GM10266 (cell line): Measurements from ENCODE around the gene FNBP1L.
"Not testable (repeated sequence)": the region's sequence is repeated elsewhere in the genome, so short reads cannot be mapped to it uniquely, and the experiment has no call there.

Experiments
- DNase-seq: peaks from one replicate; pipeline ENCODE4 v3.0.0; 2012; ENCODE audit errors: extremely low spot score
- TF ChIP-seq, protein P1 (sequence below): IDR thresholded peaks from 2 replicates; pipeline ENCODE4 v1.5.1; 2012; ENCODE audit warnings: mild to moderate bottlenecking, low read depth; ENCODE audit not compliant: control insufficient read depth, insufficient read depth; ENCODE audit errors: missing control alignments

FNBP1L gene

DNA sequence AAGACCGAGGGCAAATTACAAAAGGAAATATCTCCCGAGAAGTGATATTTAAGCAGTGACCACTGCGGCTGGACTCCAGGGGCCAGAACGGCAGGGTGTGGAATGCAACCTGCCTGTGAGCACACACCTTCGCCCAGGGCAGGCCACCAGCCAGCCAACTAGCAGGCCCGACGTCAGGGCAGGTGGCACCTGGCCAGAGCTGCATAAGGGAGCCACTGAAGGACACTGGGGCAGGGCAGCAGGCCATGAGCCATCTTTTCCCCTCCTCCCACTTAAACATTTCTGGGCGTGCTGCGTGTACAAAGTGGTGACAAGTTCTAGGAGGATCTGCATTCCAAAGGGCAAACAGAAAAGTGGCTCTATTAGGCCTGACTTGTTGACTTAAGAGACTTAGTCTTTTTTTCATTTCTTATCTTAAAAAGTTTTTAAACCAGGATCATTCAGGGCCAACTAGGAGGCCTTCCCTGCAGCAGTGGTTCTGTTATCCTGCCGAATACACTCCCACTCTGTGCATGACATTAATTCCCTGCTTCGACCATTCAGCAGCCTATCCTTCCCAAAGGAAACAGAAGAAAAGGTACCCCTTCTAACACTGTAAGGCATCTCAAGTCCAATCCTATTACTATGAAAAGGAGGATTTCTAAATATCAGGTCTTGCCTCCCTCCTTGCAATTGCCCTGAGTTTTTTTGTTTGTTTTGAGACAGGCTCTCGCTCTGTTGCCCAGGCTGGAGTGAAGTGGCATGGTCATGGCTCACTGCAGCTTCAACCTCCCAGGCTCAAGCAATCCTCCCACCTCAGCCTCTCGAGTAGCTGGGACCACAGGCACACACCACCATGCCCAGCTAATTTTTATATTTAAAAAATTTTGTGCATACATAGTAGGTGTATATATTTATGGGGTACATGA is 137.4 kb downstream of the FNBP1L start:
- no peak for DNase-seq
- TF ChIP-seq, protein P1, sequence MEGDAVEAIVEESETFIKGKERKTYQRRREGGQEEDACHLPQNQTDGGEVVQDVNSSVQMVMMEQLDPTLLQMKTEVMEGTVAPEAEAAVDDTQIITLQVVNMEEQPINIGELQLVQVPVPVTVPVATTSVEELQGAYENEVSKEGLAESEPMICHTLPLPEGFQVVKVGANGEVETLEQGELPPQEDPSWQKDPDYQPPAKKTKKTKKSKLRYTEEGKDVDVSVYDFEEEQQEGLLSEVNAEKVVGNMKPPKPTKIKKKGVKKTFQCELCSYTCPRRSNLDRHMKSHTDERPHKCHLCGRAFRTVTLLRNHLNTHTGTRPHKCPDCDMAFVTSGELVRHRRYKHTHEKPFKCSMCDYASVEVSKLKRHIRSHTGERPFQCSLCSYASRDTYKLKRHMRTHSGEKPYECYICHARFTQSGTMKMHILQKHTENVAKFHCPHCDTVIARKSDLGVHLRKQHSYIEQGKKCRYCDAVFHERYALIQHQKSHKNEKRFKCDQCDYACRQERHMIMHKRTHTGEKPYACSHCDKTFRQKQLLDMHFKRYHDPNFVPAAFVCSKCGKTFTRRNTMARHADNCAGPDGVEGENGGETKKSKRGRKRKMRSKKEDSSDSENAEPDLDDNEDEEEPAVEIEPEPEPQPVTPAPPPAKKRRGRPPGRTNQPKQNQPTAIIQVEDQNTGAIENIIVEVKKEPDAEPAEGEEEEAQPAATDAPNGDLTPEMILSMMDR, result no peak

DNA sequence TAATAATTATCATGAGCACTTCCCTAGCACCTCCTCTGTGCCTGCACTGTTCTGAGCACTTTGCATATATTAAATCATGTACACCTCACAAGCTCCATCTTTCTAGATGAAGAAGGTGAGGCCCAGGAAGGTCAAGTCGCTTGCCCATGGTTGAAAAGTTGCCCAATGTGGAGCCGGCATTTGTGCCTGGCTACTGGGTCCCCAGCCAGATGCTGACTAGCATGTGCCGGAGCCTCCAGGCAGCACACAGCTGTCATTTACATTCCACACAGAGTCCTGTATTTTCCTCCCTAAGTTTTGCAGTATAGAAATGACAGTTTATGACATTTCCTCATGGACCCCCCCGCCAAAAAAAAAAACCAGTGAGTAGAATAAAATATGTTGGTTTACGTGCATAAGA is 139.4 kb downstream of the FNBP1L start:
- TF ChIP-seq, protein P1, result no peak
- no peak for DNase-seq

DNA sequence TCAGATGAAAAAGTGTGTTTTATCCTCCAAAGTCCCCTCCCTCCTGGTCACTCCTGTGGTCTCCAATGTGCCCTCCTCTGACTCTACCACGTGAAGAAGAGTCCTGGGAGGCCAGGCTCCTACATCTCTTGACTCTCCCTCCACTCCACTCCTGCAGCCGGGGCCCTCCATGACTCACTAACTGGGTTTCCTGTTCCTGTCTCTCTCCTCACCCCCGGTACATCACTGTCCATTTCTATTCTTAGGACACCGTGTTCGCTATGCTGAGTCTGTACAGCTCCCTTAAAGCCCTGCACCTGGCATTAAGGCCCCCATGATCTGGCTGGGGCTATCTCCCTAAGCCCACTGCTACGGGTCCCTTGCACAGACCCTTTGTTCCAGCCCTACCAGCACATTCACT is 140.3 kb downstream of the FNBP1L start:
- TF ChIP-seq, protein P1, result no peak
- no peak for DNase-seq

DNA sequence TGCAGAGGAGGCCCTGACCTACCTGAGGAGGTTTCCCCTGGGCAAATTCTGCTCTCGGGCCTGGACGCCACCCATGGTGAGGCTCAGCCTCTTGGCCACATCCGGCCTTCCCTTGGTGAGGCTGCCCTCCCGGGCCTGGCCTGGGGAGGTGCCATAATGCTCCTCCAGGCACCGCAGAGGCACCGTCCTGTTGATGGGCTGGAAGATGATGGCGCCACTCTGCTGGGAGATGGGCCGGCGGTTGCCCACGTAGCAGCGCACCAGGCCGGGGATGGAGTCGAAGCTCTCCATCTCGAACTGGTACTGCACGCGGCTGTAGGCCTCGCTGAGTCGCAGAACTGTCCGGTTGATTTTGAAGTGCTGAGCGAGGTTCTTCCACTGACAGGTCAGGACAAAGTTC is 141.0 kb downstream of the FNBP1L start:
- no peak for DNase-seq
- TF ChIP-seq, protein P1, result no peak

DNA sequence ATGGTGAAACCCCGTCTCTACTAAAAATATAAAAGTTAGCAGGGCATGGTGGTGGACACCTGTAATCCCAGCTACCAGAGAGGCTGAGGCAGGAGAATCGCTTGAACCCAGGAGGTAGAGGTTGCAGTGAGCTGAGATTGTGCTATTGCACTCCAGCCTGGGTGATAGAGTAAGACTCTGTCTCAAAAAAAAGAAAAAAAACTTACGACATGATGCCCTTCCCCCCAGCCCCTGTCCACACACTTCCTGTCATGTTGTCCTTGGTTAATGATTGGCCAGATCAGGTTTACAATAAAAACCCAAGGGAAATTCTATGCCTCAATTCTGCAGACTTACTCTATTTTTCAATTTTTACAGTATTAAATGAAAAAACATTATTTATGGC is 143.4 kb downstream of the FNBP1L start:
- DNase-seq, result not testable (repeated sequence)

DNA sequence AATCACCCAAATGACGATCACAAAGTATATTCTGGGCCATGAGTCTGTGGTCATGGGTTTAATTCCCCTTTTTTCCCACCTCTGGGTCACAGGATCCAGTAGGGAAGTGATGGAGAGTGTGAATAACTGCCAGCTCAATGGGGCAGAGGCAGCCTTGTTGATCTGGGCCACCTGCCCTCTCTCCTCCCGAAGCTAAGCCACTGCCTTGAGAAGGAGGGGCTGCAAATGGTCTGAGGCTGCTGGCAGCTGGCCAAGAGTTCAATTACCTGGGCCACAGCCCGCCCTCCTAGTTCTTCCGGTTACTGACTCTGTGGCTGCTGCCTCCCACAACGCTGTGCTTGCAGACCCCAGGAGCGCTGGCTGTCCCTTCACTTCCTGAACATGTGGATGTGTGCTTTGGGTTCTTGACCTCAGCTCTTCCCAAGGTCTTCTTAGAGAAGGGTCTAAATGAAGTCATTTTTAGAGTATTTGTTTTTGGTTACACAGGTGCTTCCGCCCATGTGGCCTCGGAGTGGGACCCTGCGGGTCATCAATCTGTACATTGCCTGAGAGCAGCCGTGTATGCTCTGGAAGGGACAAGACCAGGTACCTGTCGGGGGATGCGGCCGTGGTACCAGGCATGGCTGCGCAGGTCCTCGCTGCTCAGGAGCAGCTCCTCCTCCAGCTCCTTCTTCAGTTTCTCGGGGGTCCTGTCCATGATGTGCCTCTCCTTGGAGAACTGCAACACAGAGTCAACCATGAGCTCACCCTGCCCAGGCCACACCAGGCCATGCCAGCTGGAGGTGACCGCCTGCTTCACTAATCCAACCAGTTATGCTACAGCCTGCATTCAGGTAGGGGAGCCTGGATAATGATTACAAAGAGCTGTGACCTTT is 144.0 kb downstream of the FNBP1L start:
- TF ChIP-seq, protein P1, result no peak
- peak; percentile 51 for DNase-seq

DNA sequence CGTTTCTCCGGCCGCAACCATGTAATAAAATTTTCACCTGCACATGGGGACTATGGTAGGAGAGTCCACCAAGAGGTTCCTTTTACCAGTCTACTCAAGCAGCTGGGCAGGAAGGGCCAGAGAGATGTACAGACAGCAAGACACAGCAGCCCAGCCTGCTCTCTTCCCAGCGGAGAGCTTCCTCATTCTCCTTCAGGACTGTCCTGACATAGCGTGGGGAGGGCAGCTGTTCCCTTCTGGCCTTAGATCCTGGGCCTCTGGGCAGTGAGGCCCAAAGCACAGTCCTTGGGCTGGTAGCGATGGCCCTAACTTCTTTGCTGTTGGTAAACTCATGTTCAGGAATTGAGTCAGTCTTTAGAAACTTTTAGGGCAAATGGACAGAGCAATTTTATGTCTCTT is 144.6 kb downstream of the FNBP1L start:
- DNase-seq, result no peak
- TF ChIP-seq, protein P1, result no peak
